Measurements from ENCODE around the gene FGGY.
A peak's percentile ranks its signal among the peaks of the same experiment; 100 is the strongest.
"Not testable (repeated sequence)": the region's sequence is repeated elsewhere in the genome, so short reads cannot be mapped to it uniquely, and the experiment has no call there.

Gene FGGY

DNA sequence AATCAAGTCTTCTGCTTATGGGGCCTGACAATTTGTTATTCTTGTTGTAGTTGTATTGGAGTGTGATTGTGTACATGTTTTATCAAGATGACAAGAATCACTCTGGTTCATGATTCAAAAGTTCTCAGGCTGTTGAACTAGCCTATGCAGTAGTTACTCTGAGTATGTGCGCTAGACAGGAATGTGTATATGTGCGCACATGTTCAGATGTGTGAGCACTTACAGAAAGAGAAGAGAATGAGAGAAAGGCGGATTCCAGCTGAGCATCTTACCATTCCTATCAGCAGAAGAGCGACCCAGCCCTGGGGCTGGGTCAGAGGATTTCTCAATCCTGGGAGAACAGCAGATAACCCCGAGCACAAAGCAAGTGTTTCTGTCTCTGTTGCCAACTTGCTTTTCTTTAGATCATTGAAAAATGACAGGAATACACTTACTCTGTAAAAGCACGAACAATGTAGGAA, 407.1 kb downstream of the FGGY start:
- no peak for DNase-seq (ENCODE audit: low spot score)

DNA sequence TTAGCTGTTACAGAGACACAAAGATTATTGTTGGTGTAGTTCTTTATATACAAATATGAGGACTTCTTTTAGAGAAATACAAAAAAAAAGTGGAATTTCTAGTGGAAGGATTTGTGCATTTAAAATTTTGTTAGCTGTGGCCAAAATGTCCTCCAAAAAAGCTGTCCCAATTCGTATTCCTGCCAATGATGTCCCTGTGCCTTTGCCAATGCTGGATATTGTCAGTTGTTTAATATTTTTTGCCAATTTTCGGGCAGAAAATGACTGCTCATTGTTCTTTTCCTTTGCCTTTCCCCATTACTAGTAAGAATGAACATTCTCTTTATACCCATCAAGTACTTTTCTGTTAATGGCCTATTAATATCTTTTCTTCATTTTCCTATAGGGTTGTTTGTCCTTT, 407.8 kb downstream of the FGGY start:
- no peak for DNase-seq (ENCODE audit: low spot score)

DNA sequence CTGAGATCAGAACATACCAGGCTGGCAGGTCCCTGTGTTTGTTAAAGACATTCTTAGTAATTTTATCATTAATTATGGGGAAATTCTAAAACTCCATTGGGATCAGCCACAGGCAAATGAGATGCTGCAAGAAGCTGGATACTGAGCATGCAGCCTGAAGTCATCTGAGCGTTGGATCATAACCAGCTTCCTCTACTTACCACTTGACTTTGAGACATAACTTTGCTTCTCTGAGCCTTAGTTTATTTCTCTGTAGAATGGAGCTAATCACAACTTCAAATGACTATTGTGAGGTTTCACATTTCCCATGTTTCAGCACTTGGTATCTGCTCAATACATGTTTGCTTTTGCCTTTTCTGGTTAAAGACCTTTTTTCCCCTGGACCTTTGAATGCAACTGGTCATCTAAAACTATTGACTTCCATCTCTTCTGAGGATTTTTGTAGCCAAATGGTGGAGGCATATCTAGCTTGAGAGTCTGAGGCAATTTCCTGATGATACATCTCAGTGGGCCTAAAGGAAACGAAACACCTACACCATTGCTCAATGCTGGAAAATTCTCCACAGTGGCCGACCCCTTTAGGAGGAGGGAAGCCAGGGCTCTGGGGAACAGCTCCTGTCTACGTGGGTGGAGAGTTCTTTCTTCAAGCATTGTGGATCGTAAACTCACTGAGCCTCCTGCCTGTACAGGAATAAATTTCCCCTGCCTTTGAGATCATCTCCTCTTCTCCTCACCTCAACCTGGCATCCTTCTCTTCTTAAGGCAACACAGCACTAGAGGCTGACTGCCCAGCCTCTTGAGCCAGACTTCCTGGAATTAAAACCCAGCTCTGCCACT, 408.8 kb downstream of the FGGY start:
- DNase-seq (ENCODE audit: low spot score), result no peak

DNA sequence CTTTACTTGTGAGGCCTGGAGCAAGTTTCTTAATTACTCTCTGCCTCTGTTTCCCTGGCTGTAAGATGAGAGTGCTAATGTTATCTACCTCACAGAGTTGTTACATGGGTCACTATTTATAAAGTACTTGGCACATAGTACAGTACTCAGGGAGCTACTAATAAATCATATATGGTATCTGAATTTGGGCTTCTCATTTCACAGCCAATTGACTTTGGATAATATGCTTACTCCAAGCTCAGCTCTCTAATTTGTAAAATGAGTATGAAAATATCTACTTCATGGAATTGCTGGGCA, 409.4 kb downstream of the FGGY start:
- no peak for DNase-seq (ENCODE audit: low spot score)

DNA sequence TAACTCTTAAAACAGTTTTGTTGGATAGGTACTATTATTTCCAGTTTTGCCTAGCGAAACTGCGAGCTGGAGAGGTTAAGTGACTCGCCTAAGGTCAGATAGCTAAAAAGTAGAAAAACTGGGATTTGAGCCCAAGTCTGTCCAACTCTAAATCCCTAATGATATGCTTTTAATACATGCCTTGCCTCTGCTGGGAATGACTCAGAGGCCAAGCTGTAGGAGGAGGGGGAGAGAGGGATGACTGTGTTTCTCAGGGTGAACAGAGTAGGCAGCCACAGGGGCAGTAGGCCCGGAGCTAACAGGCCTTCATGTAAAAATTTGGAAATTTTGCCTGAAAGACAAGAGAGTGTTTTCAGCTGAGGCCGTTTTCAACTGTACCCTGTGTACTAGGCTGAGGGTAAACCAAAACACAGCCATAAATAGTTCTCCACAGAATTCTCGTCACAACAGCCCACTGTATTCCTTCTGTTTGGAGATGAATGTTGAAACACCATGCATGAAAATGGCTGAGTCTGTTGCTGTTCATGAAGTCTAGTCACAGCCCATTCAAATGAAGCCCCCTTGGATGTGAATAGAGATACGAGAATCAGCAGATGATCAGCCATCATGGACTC, 410.4 kb downstream of the FGGY start:
- DNase-seq (ENCODE audit: low spot score), result no peak

DNA sequence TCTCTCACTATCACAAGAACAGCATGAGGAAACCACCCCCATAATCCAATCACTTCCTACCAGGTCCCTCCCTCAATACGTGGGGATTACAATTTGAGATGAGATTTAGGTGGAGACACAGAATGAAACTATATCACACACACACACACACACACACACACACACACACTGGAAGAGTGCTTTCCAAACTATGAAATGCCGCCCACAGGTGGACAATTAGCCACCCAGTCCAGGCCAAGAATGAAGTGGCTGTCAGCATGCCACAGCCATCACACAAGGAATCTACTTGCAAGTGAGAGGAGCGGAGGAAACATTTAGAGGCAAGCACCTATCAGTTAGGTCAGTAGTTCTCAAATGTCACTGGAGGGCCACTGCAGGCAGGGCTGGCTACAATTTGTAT, 412.4 kb downstream of the FGGY start:
- no peak for DNase-seq (ENCODE audit: low spot score)

DNA sequence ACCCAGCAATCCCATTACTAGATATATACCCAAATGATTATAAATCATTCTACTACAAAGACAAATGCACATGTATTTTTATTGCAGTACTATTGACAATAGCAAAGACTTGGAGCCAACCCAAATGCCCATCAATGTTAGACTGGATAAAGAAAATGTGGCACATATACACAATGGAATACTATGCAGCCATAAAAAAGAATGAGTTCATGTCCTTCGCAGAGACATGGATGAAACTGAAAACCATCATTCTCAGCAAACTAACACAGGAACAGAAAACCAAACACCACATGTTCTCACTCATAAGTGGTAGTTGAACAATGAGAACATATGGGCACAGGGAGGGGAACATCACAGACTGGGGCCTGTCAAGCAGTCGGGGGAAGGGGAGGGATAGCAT, 414.0 kb downstream of the FGGY start:
- not testable (repeated sequence) for DNase-seq (ENCODE audit: low spot score)

DNA sequence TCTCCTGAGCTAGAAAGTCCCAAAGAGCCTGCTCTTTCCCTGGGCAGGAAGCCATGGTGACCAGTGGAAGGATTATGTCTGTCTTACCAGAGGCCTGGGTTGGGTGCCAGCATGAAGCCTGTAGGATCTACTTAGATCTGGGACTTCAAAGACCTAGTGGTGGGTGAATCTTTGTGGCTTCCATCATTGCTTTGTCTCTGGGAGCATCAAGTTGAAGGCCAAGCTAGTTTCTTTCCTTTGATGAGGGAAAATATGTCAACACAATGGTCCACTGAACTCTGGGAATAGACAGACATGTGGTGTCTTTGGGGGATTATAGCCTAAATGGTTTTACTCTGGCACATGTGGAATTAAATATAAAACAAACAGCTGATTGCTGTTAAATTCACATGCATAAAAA, 417.3 kb downstream of the FGGY start:
- DNase-seq (ENCODE audit: low spot score), result no peak

DNA sequence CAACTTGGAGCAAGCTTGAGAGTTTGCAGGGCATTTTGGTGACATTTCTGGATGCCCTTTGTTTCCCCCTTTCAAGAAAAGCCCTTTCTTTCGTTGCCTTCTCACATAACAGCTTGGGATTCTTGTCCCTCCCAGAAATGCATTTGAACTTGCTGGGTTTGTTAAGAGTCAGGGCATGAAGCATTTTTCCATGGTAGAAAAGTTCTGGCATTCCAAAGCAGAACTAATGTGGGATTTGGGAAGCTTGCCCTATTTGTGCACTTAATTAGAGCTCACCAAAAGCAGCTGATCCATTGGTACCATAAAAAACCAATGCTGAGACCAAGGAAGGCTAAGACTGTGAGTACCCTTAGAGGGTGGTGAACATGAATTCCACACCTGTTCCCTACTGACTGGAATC, 418.1 kb downstream of the FGGY start:
- DNase-seq (ENCODE audit: low spot score), result no peak

DNA sequence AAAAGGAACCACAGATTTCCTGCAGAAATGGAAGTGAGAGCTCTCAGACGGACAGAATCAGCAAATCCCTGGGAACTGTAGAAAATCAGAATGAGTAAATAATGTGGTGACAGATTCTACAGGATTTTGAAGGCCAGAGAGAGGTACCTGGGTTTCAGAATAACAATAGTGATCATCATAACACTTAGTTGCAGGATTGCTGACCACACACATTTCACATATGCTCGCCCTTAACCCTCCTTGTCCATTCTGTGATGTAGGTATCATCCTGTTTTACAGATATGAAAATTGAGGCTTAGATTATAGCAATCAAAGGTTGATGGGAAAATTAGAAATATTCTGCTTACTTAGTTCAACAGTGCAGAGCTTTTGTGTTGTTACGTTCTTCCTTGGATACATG, 419.9 kb downstream of the FGGY start:
- no peak for DNase-seq (ENCODE audit: low spot score)

DNA sequence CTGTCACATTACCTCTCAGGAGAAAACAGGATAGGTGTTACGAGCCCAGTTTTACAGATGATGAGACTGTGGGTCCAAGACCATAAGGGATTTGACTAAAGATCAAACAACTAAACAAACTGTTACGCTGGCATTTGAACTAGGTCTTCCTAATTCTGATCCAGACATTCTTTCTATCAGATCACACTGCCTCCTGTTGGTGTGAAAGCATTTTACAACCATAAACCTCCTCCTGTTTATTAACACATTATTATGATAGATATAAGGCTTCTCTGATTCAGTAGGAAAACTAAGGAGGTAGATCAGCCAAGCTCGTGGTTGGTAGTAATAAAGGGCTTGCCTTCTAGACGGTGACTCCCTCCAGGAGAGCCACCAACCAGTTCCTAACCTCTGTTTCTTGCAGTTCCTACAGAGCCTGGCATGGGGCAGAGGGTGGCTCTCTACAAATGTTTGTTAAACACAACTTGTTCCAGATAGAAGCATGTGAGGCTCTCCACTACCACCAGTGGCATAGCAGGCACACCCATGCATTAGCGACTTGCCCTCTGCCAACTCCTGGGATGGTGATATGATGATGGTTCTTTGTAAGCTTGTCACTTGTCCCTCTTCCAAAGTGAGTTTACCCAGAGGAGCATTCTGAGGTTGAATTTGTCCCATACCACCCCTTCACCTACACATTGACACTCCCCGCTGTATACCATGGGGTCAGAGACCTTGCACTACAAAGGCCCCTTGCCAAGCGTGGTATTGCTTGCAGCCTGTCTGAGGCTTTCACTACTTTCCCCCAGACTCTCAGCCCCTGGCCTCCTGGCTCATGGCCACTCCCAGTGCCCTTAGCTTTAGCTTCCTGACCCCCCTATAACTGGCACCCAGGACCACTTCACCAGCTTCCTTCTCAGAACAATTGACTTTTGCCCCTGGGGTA, 421.4 kb downstream of the FGGY start:
- DNase-seq (ENCODE audit: low spot score), result no peak

DNA sequence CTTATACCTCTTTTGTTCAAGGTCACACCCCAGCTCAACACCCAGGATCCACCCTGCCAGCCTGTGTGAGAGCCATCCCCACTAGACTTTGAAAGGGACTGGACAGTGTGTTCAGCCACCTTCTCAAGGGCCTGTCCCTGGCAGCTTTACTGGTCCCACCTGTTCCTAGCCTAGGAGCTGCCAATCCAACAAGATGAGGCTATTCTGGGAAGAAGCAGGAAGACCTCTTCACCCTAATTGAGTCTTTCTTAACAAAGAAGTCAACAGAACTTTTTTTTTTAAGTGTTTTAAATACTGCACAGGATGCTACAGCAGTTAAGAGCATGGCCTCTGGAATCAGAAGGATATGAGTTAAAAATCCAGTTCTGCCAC, 422.1 kb downstream of the FGGY start:
- DNase-seq (ENCODE audit: low spot score), result no peak

DNA sequence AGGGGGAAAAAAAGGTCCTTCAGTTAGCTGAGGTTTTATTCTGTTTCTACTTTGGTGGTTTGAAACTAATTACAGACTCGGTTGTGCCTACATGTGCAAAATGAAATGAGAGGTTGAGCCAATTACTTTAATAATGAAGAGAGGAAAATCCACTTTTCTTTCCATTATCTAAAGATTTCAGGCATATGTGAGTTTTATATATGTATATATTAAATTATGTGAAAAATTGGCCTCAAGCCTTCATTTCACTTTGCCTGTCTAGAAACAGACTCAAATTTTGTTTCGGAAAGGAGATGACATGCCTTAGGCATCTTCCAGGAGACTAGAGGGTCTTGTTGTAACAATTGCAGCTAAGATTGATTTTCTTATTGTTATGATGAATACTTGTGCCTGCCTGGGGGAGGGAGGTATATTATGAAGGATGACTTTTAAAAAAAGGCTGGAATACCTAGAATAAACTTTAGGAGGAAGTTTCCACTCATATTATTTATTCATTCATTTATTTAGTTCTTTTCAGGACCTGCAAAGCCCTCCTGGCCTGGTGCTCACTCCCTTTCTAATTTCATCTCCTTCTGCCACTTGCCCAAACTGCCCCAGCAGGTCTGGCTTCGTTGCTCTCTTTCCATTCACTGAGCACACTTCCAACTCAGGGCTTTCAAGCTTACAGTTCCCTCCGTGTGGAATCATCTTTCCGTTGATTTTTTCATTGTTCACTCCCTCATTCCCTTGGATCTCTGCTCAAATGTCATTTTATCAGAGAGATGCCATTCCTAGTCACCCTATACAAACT, 423.6 kb downstream of the FGGY start:
- no peak for DNase-seq (ENCODE audit: low spot score)

DNA sequence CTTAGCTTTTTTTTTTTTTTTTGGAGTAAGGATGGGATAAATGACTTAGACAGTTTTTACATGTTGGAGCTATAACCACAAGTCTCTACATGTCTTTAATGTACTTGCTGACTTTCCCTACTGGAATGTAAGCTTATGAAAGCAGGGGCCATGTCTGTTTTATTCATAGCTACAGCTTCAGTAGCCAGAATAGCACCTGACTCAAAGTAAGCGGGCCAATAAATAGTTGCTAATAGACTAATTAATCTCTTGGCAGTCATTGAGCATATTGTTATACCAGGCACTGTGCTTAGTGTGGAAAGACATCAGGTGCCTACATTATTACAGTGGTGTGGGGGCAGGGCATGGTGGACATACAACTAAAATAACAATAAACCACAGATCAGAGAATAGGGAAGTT, 433.4 kb downstream of the FGGY start:
- no peak for DNase-seq (ENCODE audit: low spot score)

DNA sequence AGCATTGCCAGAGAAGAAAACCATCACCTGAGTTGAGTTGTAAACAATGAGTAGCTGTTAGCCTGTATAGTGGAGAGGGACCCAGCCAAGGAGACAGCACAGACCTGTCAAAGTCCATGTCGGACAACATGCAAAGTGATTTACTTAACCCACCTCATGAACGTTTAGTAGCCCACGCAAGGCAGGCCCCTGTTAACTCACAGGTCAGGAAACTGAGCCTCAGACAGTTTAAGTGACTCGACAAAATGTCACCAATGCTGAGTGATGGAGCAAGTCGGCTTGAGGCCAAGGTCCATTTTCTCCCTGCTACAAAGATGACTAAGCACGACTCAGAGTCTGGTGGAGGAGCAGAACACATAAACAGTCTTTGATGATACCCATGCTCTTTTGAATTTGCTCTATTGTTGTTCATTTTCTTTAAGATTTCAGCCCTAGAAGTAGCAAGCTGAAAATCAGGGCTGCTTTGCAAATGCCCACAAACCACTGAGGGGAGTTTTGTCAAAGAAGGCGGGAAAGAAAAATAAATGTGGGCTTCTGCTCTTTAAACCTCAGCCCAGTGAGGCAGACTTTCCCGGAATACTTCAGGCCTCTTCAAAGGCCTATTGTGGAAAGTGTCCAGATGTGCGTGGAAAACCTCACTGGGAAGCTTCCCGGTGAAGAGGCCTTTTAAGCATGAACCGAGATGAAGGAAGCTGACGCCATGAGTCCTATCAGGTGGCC, 434.0 kb downstream of the FGGY start:
- DNase-seq (ENCODE audit: low spot score), result peak; percentile 78

DNA sequence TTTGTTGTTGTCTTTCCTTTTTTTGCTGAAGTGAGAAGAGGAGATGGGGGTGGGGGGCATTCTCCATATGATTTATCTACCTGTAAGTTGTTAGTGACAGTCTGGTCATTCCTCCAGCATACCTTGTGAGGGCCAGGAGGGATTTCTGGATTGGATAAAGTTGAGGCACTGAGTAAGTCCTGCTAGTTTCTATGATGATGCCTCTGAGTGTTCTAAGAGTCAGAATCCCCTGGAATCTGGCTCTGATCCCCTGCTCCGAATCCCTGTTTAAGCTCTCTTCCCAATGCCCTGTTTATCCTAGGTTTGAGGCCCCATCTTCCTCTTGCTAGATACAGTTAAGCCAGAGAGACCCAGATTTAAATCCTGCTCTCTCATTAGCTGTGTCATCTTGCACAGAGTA, 434.7 kb downstream of the FGGY start:
- no peak for DNase-seq (ENCODE audit: low spot score)

DNA sequence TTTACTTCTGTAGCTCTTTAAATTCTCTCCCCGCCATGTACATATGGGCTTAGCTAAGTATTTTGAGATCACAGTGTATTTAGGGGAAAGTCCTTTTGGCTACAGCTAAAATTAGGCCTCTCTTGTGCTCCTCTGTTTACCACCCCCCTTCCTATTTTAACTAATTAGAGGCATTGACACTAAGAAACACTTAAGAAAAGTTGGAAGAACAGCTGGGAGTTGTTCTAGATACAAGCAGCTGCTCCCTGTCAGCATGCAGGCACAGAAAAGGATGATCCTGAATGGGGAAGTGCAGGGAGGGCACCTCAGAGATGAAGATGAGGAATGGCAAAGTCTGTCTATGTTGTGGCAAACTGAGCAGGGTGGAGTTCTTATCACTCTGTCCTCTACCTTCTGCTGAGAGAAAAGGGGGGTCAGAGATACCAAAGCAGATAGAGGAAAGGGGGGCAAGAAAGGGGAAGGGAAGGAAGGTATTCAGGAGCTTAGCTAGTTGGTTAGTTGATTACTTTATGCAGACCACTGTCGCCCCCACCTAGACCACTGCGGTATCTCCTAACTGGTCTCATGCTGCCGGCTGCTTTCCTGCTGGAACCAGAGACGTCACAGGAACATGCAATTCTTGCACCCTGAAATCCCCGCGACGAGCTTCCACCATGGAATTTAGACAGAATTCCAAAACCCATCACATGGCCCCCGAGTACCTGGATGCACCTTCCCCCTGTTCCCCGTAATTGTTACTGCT, 435.5 kb downstream of the FGGY start:
- DNase-seq (ENCODE audit: low spot score), result no peak

DNA sequence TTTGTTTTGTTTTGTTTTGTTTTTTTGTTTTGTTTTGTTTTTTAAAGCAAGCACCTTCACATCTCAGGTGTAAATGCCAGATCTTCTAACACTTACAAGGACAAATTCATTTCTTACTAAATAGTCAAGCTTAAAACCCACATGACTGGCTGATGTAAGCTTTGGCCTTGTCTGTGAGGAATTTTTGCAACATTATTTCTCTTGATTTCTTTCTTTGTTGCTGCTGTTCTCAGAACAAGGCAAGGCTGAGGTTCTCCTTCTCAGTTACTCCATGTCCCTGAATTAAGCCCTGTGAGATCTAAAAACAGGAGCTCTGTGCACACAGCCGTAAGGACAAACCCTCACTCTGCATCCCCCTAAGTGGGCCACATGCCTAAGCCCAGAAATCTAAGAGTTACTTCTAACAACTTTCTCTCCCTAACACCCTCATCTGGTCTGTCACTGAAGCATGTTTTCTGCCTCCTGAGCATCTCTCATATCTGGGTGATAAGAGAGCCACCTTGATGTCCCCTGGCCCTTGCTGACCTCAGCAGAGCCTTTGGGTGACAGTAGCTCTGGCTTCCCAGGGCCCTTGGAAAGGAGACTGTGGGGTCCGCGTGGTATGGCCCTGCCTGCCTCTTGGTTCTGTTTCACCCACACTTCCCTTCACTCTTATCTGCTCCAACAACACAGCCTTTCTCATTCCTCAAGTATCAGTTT, 436.7 kb downstream of the FGGY start:
- DNase-seq (ENCODE audit: low spot score), result no peak

DNA sequence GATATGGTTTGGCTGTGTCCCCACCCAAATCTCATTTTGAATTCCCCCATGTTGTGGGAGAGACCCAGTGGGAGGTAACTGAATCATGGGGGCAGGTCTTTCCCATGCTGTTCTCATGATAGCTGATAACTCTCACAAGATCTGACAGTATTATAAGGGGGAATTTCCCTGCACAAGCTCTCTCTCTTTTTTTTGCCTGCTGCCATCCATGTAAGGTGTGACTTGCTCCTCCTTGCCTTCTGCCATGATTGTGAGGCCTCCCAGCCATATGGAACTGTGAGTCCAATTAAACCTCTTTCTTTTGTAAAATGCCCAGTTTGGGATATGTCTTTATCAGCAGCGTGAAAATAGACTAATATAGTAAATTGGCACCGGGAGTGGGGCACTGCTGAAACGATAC, 439.0 kb downstream of the FGGY start:
- DNase-seq (ENCODE audit: low spot score), result not testable (repeated sequence)

DNA sequence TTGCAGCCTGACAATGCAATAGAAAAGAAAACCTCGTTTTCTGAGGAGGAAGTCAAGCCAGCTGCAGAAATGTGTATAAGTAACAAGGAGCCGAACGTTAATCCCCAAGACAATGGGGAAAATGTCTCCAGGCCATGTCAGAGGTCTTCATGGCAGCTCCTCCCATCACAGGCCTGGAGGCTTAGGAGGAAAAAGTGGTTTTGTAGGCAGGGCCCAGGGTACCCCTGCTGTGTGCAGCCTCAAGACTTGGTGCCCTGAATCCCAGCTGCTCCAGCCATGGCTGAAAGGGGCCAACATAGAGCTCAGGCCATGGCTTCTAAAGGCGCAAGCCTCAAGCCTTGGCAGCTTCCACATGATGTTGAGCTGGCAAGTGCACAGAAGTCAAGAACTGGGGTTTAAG, 439.9 kb downstream of the FGGY start:
- DNase-seq (ENCODE audit: low spot score), result no peak
